NCI-H1105 (cell line): ENCODE measurements around the gene SLC5A1.

Experiments
- DNase-seq: peaks from one replicate; lab custom pipeline; 2025; lab: John Stamatoyannopoulos, UW

The SLC5A1 gene

DNA sequence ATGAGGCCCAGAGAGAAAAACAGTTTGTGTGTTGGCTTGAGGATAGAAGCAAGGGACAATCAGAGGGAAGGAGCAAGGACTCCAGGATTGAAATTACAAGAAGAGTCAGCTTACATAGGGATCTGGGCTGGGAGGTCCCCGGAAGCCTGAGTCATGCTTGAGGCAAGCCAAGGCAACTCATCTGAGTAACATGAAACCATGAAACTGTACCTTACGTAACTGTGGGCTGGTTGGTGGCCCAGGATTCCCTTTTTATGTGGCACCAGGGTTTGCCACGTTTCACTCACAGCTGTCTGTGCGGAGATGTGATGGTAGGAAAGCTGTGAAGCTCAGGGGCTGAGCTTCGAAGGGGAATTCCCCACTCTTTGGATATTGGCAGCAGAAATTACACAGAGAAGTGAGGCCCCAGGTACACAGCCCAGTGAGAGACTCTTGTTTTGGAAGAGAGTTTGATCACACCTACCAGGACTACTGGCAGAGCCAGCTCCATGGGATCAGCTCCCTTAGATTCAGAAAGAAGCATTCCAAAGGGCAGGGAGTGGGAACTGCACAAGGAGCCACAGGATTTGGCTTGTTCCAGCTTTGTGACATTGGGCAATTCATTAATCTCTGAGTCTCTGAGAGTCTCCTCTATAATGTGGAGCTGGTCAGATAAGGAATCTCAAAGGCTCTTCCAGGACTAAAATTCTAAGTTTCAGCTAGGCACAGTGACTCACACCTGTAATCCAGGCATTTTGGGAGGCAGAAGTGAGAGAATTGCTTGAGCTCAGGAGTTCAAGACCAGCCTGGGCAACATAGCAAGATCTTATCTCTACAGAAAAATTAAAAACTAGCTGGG, 7.8 kb downstream of the SLC5A1 start:
- DNase-seq: no peak

DNA sequence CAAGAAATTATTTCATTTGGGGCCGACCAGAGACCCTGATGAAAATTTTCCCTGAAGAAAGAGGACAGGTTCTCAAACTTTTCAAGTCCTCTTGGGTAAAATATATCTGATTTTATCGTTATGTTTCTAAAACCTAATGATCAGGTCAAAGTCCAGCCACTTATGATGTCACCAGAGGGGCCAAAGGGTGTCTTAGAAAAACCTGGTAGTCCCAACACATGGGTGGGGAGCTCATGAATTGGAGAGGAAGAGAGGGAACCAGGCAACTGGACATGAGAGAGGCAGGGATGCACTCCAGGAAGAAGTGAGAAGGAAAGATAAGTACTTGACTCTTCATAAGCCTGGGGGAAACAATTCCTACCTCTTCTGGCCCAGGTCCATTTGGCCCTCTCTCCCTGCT, 9.2 kb downstream of the SLC5A1 start:
- DNase-seq: no peak

DNA sequence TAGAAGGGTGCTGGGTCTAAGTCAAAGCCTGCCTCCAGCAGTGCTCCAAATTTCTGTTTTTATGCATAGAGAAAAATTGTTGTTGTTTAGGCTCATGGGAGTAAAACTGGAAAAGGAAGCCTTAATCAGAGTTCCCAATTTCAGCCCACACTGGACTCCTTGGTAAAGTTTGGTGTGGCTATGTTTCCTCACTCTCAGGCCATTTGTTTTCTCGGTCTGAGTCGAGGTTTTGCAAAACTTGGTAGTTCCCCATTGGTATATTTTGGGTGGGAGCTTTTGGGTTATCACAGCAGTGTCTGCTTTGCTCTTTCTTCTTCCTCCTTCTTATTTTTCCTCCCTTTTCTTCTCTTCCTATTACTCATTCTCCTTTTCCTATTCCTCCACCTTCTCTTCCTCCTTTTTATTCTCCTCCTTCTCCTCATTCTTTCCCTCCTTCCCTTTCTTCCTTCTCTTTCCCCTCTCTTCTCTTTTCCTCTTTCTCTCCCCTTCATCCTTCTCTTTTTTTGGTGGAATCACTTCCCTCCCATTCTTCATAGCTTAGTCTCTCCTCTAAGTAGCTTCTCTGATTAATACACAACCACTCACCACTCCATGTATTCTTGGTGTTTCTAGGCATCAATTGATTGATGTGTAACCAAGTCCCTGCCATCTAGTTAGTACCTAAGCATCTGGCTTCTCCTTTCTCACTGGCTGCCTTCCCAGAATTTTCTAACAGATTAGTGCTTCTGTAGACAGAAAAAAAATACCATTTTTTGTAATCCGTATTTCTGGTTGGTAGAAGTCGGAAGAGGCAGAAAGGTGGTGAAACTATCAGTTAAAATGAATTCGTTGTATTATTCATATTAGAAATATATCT, 10.1 kb downstream of the SLC5A1 start:
- no peak for DNase-seq

DNA sequence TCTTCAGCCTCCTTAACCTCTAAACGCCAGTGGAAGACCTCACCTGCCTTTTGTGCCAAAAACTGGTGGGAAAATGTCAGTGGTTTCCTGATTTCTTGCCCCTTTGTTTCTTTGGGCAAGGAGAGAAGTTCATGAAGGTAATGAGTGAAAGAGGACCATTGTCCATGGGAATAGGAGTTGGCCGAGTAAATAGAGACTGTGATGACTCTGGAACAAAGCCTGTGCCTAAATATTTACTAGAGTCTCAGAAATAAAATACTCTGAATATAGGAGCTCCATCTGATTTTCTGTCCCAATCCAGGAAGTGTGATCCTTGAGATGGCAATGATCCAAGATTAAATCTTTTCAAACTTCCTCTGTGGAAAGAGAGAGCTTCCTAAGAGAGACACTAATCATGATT, 12.0 kb downstream of the SLC5A1 start:
- DNase-seq: no peak

DNA sequence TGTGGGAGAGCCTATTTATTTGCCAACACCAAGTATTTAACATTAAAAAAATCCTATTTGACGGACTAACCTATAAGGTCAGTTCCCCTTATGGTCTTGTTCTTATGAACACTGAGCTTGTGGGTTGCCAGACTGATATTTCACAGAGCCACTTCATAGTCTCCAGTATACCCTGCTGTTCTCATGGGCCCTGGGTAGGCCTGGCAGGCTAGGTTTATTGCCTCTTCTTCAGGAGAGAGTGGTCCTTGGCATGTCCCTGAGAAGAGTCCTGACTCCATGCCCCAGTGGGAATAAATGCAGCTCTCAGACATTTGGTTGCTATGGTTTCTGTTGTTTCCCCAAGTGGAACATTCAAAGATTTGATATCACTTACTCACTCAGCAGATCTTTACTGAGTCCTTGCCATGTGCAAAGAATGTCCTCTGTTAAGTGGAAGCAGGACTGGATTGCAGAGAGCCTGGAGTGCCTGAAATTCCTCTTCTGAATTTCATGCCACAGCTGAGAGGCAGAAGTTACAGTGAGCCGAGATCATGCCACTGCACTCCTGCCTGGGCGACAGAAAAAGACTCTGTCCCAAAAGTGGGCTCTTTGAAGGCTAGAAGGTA, 15.7 kb downstream of the SLC5A1 start:
- DNase-seq: no peak

DNA sequence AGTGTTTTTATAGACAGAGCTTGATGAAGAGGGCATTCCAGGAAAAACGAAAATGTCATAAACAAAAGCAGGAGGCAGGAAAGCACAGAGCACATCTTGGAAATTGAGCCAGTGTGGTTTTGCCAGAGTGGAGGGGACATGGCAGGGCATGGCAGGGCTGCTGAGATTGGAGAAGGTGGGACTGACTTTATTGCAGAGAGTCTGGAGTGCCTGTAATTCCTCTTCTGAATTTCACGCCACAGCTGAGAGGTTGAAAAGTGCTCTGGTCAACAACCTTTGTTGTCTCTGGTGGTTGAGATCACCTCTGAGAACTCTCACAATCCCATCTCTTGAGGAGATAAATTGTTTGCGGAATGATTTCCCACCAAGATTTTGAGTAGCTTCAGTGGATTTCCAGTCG, 16.4 kb downstream of the SLC5A1 start:
- DNase-seq: no peak

DNA sequence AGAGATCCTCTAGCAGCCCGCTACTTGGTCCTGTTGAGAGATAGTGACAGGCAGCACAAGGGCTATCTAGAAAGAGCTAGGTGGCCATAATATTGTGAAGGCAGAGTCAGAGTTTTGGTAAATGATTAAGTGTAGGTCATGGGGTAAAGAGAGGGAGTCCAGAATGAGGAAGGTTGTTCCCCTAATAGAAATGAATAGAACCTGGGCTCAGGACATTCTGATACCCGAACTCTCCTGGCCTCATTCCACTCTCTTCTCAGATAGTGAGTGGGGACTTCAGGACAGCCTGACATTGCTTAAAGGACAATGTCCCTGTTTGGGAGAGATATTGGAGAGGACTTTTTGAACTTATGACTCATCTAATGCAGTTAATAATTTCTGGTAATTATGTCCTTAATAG, 20.6 kb downstream of the SLC5A1 start:
- DNase-seq: no peak

DNA sequence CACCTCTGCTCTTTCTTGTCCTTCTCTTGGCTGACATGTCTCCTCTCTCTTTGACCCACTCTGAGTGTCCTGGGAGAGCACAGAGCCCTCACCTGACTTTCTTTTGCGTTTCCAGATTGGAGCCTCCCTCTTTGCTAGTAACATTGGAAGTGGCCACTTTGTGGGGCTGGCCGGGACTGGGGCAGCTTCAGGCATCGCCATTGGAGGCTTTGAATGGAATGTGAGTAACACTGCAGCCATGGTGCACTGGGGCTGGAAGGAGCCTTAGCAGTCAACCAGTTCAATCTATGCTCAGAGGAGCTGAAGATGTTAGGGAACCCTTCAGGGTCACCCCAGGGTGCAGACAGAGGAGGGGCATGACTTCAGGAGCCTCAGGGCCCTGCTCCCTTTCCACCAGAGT, 23.8 kb downstream of the SLC5A1 start:
- DNase-seq: no peak

DNA sequence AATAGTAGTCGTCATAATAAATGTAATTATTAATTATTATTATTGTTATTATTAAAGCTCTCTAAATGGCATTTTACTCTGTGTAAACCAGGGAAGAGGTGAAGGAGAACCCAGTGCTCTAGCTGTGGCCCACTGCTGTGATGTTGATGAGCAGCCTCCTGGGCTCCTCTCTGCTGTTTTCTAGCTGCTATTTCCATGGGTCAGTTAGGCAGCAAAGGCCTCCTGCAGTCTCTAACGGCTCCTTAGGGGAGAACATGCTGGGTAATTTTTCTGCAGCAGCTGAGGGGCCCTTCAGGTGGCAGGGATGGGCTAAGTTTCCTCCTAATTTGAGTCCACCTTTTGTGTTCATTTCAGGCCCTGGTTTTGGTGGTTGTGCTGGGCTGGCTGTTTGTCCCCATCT, 24.6 kb downstream of the SLC5A1 start:
- DNase-seq: no peak

DNA sequence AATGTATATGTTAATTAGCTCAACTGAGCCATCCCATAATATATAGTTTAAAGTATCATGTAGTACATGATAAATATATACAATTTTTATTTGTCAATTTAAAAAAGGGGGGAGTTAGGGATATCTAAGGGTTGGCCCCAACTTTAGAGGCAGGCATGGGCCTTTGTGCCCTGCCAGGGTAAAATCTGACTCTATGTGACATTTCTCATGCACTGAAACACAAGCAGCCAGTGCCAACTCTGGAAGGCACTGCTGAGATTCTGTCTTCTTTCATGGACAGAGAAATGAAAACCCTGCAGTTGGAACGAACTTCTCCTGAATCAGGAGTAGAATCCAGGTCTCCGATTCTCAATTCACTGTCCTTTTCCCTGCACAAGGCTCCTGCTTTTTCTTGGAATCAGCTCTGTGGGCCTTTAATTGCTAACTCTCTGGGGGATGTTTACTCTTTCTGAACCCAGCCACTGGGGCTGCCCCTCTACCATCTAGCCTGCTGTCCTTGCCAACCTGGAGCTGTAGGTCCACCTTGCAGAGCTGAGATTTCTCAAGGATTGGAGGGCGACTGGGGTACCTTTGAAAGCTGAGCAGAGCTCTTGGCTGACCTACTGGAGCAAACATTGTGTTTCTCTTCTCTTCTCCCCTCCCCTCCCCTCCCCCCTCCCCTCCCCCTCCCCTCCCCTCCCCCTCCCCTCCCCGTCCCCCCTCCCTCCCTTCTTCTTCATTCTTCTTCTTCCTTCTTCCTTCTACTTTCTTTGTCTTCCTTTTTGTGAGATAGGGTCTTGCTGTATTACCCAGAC, 26.7 kb downstream of the SLC5A1 start:
- DNase-seq: no peak

DNA sequence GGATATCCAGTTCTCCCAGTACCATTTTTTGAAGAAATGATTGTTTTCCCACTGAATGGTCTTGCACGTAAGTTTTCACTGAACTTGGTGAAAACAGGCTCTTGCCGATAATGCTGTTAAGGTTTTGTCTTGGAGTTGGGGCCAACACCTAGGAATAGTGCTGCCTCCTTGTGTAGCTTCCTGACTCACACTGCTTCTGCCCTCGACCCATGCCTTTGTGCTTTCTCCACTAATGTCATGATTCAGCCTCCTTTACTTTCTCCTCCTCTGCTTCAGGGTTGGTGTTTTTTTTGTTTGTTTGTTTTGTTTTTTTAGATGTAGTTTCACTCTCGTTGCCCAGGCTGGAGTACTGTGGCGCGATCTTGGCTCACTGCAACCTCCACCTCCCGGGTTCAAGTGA, 30.2 kb downstream of the SLC5A1 start:
- DNase-seq: no peak

DNA sequence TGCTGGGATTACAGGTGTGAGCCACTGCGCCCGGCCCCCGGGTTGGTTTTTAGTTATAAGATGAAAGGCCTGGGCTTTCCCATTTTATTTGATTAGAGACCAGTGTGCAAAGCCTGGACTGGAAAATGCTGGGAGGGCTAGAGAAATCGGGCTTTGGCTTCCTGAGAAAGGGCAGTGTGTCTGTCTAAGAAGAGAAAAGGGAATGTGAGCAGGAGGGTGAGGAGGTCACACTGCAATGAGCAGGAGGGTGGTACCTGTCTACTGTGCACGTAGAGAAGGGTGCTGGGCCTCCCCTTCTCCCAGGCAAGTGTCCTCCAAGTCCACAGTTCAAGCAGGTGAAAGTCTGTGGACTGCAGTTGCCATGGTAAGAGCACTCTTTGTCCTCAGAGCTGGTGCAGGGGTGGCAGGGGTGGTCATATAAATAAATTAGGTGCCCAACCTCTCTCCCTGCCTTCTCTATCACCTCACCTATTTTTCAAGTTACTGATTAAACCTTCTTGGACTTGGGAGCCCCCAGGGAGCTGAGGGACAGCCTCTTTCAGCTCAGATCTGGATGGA, 30.8 kb downstream of the SLC5A1 start:
- DNase-seq: no peak

DNA sequence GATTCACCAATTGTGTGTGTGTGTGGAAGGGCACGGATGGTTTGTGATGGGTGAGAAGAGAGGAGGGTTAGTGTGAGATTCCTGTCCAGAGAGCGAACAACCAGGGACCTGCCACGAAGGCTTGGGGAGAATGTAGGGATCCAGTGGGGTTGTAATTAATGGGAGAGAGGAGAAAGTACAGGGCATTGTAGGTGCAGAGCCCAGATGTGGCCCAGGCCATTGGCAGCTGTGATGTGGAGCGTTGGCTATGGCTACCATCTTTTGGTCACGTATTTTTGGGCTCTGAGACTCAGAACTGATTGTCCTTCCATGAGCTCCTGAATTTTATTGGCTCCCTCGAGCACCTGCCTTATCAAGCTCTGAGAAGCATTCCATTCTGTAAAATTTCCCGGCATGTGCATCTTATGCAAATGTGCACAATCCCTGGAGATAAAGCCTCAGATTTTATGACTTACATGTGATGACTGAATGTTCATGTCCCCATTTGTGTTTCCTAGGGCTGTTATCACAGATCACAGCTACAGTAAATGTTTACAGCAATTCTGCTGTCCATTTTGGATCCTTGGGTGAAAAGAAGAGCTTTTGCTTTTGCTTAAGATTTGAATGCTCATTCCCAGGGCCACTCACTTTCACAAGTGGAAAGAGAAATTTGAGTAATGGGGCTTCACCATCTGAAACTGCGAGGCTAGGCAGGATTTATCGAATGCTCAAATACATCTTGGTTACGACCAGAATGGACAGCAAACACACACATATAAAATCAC, 33.1 kb downstream of the SLC5A1 start:
- DNase-seq: no peak

DNA sequence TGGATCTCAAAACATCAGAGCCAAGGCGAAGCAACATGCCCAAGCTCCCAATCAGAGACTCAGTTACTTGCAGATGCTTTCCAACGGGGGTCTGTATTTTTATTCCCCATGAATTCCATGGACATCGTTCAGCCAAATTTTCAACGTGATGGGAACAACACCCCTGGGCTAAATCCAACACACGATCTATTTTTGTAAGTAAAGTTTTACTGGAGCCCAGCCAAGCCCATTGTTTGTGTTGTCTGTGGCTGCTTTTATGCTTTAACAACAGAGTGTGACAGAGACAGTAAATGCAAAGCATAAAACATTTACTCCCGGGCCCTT, 33.7 kb downstream of the SLC5A1 start:
- DNase-seq: no peak

DNA sequence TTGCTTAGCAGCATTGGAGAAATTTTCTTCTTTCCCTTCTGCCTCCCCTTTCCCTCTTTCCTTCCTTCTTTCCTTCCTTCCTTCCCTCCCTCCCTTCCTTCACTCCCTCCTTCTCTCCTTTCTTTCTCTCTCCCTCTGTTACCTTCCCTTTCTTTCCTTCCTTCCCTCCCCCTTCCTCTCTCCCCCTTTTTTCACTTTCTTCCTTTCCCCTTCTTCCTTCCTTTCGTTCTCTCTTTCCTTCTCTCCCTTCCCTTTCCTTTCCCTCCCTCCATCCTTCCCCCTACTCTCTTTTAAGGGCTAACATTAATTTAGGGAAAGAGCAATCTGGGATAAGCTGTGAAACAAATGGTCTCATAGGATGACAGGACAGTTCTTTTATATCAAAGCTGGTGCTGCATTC, 34.1 kb downstream of the SLC5A1 start:
- no peak for DNase-seq

DNA sequence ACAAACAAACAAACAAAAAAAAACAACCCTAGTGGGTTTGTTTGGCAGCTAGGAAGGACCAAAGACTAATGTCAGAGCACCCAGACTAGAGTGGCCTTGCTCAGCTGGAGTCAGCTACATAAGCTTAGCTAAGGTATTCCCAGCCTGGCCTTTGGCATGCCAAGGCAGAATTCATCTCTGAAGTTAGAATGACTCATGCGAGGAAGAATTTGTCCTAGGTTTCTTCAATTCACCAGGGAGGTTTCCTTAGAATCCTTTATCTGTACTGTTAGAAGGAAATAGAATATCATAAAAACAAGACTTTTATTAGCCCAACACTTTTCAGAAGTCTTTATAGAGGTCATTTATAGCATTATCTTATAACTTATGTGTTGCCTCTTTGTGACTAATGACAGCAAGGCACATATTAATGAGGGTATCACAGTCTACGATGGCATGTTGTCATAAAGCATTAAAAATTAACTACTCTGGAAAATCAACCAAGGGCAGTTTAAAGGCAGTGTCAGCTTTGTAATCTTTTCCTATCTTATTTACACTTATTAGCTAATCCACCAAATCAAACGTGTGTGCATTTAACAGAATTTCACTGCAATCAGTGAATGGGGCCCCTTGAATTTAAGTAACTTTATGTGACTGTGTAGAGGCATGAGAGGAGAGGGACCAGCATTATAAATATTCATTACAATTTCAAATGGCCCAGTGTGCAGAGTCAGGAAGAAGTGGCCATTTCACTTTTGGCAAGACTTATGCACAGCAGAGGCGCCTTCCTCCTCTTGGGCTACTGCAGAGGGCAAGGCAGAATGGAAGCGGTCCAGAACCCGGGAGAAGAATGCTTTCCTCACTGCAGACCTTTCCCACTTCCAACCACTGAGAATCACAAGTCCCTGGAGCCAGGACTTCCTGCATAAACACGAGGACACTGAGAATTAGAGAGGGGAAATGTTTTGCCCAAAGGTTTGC, 36.3 kb downstream of the SLC5A1 start:
- DNase-seq: no peak

DNA sequence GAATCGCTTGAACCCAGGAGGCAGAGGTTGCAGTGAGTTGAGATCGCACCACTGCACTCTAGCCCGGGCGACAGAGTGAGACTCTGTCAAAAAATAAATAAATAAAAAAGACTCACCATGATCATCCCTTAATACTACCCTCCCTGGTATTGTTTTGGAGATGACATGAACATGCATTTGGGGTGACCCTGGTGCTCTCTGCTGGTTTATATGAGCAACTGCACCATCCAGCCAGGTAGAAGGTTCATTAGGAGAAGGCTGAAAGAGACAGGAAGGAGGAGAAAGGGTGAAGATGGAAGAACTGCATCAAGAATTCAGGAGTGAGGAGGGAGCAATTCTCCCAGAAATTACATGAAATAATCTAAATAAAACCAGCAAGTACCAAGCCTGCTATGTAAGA, 37.8 kb downstream of the SLC5A1 start:
- peak; percentile 9 for DNase-seq

DNA sequence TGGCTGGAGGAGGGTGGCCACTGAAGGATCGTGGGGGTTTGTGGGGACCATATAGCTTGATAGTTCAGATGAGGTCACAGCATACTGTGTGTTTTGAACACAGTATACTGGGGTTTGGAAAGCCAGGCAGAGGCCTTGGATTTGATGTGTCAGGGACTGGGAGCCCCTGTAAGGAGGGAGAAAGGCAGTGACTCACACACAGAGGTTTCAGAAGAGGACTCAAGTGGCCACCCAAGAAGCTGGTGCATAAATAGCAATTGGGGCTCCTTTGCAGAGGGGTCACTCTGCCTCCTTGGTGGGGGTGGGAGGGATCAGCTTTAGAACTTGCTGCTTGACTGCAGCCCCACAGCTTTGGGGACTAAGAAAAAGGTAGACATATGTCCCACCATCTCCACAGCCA, 39.3 kb downstream of the SLC5A1 start:
- no peak for DNase-seq

DNA sequence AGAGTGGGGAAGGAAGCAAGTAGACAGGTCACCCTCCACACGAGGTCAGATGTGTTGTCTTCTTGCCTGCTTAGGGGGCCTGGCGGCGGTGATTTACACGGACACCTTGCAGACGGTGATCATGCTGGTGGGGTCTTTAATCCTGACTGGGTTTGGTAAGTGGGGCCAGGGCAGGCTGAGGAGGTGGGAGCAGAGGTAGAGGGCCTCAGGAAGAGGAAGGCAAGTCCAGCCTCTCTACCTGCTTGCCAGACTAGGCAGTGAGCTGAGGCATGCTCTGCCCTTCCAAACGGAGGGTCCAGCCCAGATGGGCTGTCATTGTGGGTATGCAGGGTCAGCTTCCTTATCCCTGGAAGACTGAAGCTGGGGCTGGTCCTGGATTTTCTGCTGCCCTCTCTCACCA, 39.9 kb downstream of the SLC5A1 start:
- DNase-seq: no peak

DNA sequence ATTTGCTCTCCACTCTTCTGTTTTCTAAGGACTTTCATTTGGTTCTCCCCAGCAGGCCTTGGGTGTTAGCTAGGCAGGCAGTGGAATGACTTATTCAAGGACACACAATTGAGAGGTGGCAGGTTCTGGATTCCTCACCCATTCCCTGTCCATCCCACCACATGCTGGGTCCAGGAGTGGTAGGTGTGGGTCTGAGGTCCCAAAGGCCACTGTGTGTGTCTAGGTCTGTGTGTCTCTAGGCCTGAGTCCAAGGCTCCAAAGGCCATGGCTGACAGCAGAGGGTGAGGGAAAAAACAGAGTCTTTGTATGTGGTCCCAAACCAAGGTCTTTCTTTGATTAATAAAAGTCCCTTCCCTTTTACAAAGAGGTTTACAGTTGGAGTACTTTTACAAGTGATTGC, 40.8 kb downstream of the SLC5A1 start:
- DNase-seq: no peak
